Measurements from ENCODE around the gene PIP4K2A. TPM values are rescaled to one million over a fixed set of nuclear protein-coding genes. Genes with fewer than 3 reads are reported as not detected.
A peak's percentile ranks its signal among the peaks of the same experiment; 100 is the strongest.

The PIP4K2A gene
- total and polyA plus RNA-seq, 2 experiments from 2014 or later, result 16.5 to 31.1 TPM

DNA sequence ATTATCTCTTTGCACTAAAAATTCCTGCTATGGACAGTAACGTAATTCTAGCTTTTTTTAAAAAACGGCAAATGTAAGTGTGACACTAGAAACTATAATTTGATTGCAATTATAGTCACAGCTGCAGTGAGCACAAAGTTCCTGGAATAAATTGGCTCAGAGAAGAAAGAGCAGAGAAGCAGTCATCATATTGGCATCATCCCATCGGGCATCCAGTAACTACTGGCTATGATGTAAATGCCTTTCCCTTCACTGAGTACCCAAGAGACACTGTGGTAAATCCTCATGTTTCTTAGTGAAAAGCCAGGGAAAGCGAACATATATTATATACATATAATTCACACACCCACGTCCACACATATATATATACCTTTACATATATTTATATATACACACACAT, 43.6 kb downstream of the PIP4K2A start:
- 95% methylated on average over 5 of the region's 5 CpGs for WGBS (ENCODE audit: low lambda C conversion rate, missing lambda C conversion rate)
- H3K4me2 ChIP-seq, result no peak overlapping the region
- H3K4me1 ChIP-seq (ENCODE audit: insufficient read depth), result no peaks in the 10 kb centered on the region
- H3K27me3 ChIP-seq, result no peaks in the 10 kb centered on the region
- H3K36me3 ChIP-seq (replicated peaks; ENCODE audit: insufficient read depth, low read depth), result no peaks in the 10 kb centered on the region
- H3K9me2 ChIP-seq (replicated peaks; ENCODE audit: insufficient read depth), result no peaks in the 10 kb centered on the region
- DNase-seq (ENCODE audit: low spot score), result no peak
- no peak overlapping the region for H3K4me3 ChIP-seq
- TF ChIP-seq EZH2 (IDR thresholded peaks at IDR 0.05; ENCODE audit: borderline replicate concordance) (no peak), EZH2phosphoT487 (IDR thresholded peaks at IDR 0.05; ENCODE audit: low read depth, severe bottlenecking, unreplicated experiment) (no peak)
- TF ChIP-seq, protein P1, sequence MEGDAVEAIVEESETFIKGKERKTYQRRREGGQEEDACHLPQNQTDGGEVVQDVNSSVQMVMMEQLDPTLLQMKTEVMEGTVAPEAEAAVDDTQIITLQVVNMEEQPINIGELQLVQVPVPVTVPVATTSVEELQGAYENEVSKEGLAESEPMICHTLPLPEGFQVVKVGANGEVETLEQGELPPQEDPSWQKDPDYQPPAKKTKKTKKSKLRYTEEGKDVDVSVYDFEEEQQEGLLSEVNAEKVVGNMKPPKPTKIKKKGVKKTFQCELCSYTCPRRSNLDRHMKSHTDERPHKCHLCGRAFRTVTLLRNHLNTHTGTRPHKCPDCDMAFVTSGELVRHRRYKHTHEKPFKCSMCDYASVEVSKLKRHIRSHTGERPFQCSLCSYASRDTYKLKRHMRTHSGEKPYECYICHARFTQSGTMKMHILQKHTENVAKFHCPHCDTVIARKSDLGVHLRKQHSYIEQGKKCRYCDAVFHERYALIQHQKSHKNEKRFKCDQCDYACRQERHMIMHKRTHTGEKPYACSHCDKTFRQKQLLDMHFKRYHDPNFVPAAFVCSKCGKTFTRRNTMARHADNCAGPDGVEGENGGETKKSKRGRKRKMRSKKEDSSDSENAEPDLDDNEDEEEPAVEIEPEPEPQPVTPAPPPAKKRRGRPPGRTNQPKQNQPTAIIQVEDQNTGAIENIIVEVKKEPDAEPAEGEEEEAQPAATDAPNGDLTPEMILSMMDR (IDR thresholded peaks at IDR 0.05; ENCODE audit: poor library complexity), result no peak
- no peak overlapping the region for H3K27ac ChIP-seq
- H2AFZ ChIP-seq, result no peak overlapping the region
- H4K20me1 ChIP-seq (ENCODE audit: insufficient read depth, poor library complexity, severe bottlenecking), result no peaks in the 10 kb centered on the region
- peaks cover 75% of the 10 kb centered on the region for H3K79me2 ChIP-seq
- H3K9me3 ChIP-seq (ENCODE audit: low read depth), result no peaks in the 10 kb centered on the region

- Histone ChIP-seq H3K79me2 (peaks cover 81% of the 10 kb centered on the region), H3K27ac (no peak overlapping the region), H3K4me1 (ENCODE audit: insufficient read depth) (no peaks in the 10 kb centered on the region)
These were observed 45.1 kb downstream of the PIP4K2A start for GRCh38 chr10:22669163-22669711.

DNA sequence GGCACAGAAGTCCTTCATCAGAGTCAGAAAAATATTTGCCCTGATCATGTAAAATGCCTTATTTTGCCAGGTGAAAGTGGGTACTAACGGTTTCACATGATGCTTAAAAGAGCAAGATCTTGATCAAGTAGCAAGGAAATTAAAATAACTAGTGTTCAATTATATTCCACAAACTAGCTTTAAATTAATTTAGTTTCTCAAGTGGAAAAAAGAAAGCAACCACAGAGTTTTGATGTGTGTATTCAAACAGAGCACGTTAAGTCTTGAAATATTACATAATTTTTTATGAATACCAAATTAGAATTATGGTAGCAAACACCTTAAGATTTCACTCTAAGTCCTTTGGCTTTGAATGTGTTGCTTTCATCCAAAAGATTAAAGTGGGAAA, 47.3 kb downstream of the PIP4K2A start:
- no peak for DNase-seq (ENCODE audit: low spot score)
- 96% methylated on average over 2 of the region's 2 CpGs for WGBS (ENCODE audit: low lambda C conversion rate, missing lambda C conversion rate)
- Histone ChIP-seq H4K20me1 (ENCODE audit: insufficient read depth, poor library complexity, severe bottlenecking) (no peaks in the 10 kb centered on the region), H3K36me3 (replicated peaks; ENCODE audit: insufficient read depth, low read depth) (no peaks in the 10 kb centered on the region), H3K4me3 (no peak overlapping the region), H2AFZ (no peak overlapping the region), H3K79me2 (peaks cover 67% of the 10 kb centered on the region), H3K4me1 (ENCODE audit: insufficient read depth) (peaks cover 10% of the 10 kb centered on the region), H3K9me2 (replicated peaks; ENCODE audit: insufficient read depth) (no peaks in the 10 kb centered on the region), H3K27ac (no peak overlapping the region), H3K27me3 (no peaks in the 10 kb centered on the region), H3K9me3 (ENCODE audit: low read depth) (no peaks in the 10 kb centered on the region), H3K4me2 (peak overlapping the region; percentile 64)
- no peak for TF ChIP-seq EZH2 (IDR thresholded peaks at IDR 0.05; ENCODE audit: borderline replicate concordance)
- TF ChIP-seq, protein P1 (IDR thresholded peaks at IDR 0.05; ENCODE audit: poor library complexity), result no peak
- TF ChIP-seq EZH2phosphoT487 (IDR thresholded peaks at IDR 0.05; ENCODE audit: low read depth, severe bottlenecking, unreplicated experiment), result no peak

More at GRCh38 chr10:22669163-22669711, 45.1 kb downstream of the PIP4K2A start:
- Histone ChIP-seq H3K9me2 (replicated peaks; ENCODE audit: insufficient read depth) (no peaks in the 10 kb centered on the region), H3K4me2 (no peak overlapping the region), H2AFZ (no peak overlapping the region), H3K36me3 (replicated peaks; ENCODE audit: insufficient read depth, low read depth) (no peaks in the 10 kb centered on the region), H3K27me3 (no peaks in the 10 kb centered on the region), H3K9me3 (ENCODE audit: low read depth) (no peaks in the 10 kb centered on the region), H3K4me3 (no peak overlapping the region), H4K20me1 (ENCODE audit: insufficient read depth, poor library complexity, severe bottlenecking) (no peaks in the 10 kb centered on the region)
- WGBS (ENCODE audit: low lambda C conversion rate, missing lambda C conversion rate), result 90% methylated on average over 13 of the region's 13 CpGs
- TF ChIP-seq EZH2phosphoT487 (IDR thresholded peaks at IDR 0.05; ENCODE audit: low read depth, severe bottlenecking, unreplicated experiment) (no peak), EZH2 (IDR thresholded peaks at IDR 0.05; ENCODE audit: borderline replicate concordance) (no peak)
- TF ChIP-seq, protein P1 (IDR thresholded peaks at IDR 0.05; ENCODE audit: poor library complexity), result no peak
- no peak for DNase-seq (ENCODE audit: low spot score)
